H1 (cell line): Measurements from ENCODE around the gene DBNDD1. TPM values are rescaled to one million over a fixed set of nuclear protein-coding genes. Genes with fewer than 3 reads are reported as not detected.

Experiments used
- BRCA1 ChIP-seq: IDR thresholded peaks from 2 replicates; pipeline ENCODE4 v1.6.1; 2012; ENCODE audit warnings: low read depth, low read length, improper control_type of control experiment
- PHF8 ChIP-seq: fragments of 200-600 bp; sonication (generic); conservative IDR thresholded peaks from 2 replicates; pipeline ENCODE4 v1.7.1; 2012; ENCODE audit warnings: low read depth, mild to moderate bottlenecking, inconsistent platforms, low read length, moderate library complexity
- polyA plus RNA-seq, 7 experiments: library from polyadenylated mRNA; depleted of rRNA in 3 of 7; stranded (reverse) in 5 of 7; unstranded in 2 of 7; fragments of >200 nt in 5 of 7; fragments of 200-250 nt in 2 of 7; gene quantifications; 1 replicate in 5 of 7; 2 replicates in 1 of 7; 4 replicates in 1 of 7; pipeline versions ENCODE4 v1.2.1 to v1.2.3, GENCODE V29; 2011 to 2013; ENCODE audit warnings: missing spikeins in 2 of 7, mixed read lengths in 2 of 7
- total RNA-seq: library from RNA; stranded (reverse); fragmentation: NEBNext Ultra II Directional; extraction: Animal tissue kit (Norgen Biotek cat#: 25700); gene quantifications from 2 replicates; pipeline ENCODE4 v1.2.1, GENCODE V29; 2021
- TF ChIP-seq, protein P1 (sequence below), 3 experiments: IDR thresholded peaks; 1 replicate in 2 of 3; 2 replicates in 1 of 3; pipeline versions ENCODE4 v1.5.1 to v1.6.1; 2011; ENCODE audit warnings: low read length in 3 of 3, mild to moderate bottlenecking in 3 of 3, inconsistent platforms in 2 of 3, low read depth in 1 of 3, moderate library complexity in 1 of 3; ENCODE audit not compliant: insufficient read depth in 1 of 3; ENCODE audit errors: control extremely low read depth in 1 of 3

Gene DBNDD1
- total and polyA plus RNA-seq, 2 of the 8 experiments (the other 6 are each of a cell fraction or from before 2014, with no cell fraction given) = 69.9 to 92.6 TPM

GRCh38 chr16:90044111-90044551 lies 24.9 kb upstream of the DBNDD1 start (continued):
- no peak for TF ChIP-seq PHF8
- no peak for TF ChIP-seq BRCA1
- TF ChIP-seq, protein P1, sequence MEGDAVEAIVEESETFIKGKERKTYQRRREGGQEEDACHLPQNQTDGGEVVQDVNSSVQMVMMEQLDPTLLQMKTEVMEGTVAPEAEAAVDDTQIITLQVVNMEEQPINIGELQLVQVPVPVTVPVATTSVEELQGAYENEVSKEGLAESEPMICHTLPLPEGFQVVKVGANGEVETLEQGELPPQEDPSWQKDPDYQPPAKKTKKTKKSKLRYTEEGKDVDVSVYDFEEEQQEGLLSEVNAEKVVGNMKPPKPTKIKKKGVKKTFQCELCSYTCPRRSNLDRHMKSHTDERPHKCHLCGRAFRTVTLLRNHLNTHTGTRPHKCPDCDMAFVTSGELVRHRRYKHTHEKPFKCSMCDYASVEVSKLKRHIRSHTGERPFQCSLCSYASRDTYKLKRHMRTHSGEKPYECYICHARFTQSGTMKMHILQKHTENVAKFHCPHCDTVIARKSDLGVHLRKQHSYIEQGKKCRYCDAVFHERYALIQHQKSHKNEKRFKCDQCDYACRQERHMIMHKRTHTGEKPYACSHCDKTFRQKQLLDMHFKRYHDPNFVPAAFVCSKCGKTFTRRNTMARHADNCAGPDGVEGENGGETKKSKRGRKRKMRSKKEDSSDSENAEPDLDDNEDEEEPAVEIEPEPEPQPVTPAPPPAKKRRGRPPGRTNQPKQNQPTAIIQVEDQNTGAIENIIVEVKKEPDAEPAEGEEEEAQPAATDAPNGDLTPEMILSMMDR (IDR thresholded peaks at IDR 0.05; ENCODE audit: control extremely low read depth in 1 of 3, insufficient read depth in 1 of 3, low read depth in 1 of 3, low read length in 3 of 3) = no peak
